ENCODE measurements around the gene COG8.

COG8 gene

GRCh38 chr16:69376393-69377059 lies 37.2 kb upstream of the COG8 start:
- Histone ChIP-seq H3K4me3 (no peak overlapping the region), H3K36me3 (ENCODE audit: insufficient read depth, low read length) (peaks cover 12% of the 10 kb centered on the region; the same call in 1 of the 2 replicates), H3K27ac (no peak overlapping the region), H3K9ac (ENCODE audit: insufficient read length) (no peak overlapping the region), H3K9me3 (ENCODE audit: low read depth, low read length) (no peaks in the 10 kb centered on the region)
- no peak for DNase-seq (ENCODE audit: low read depth, low spot score)
- no peak for TF ChIP-seq POLR2AphosphoS5 (IDR thresholded peaks at IDR 0.05; ENCODE audit: borderline replicate concordance, low read depth, low read length)

- Histone ChIP-seq H3K4me3 (no peak overlapping the region), H3K36me3 (ENCODE audit: insufficient read depth, low read length) (peaks cover 17% of the 10 kb centered on the region; the same call in 1 of the 2 replicates), H3K27ac (no peak overlapping the region), H3K9me3 (ENCODE audit: low read depth, low read length) (no peaks in the 10 kb centered on the region), H3K9ac (ENCODE audit: insufficient read length) (no peak overlapping the region)
- TF ChIP-seq EZH2 (IDR thresholded peaks at IDR 0.05) (no peak), POLR2AphosphoS5 (IDR thresholded peaks at IDR 0.05; ENCODE audit: borderline replicate concordance, low read depth, low read length) (no peak), FOXP2 (optimal IDR thresholded peaks at IDR 0.05; ENCODE audit: control extremely low read depth, extremely low read length, insufficient read depth) (no peak)
- DNase-seq (ENCODE audit: low read depth, low spot score): no peak
Measured at GRCh38 chr16:69373019-69373418, 33.7 kb upstream of the COG8 start.

GRCh38 chr16:69371564-69371963 lies 32.2 kb upstream of the COG8 start:
- Histone ChIP-seq H3K9ac (ENCODE audit: insufficient read length) (no peak overlapping the region), H3K36me3 (ENCODE audit: insufficient read depth, low read length) (peaks cover 26% of the 10 kb centered on the region; the same call in 1 of the 2 replicates), H3K27ac (no peak overlapping the region), H3K4me3 (no peak overlapping the region), H3K9me3 (ENCODE audit: low read depth, low read length) (no peaks in the 10 kb centered on the region)
- no peak for DNase-seq (ENCODE audit: low read depth, low spot score)
- TF ChIP-seq FOXP2 (optimal IDR thresholded peaks at IDR 0.05; ENCODE audit: control extremely low read depth, extremely low read length, insufficient read depth): no peak
- TF ChIP-seq EZH2 (IDR thresholded peaks at IDR 0.05): no peak
- TF ChIP-seq POLR2AphosphoS5 (IDR thresholded peaks at IDR 0.05; ENCODE audit: borderline replicate concordance, low read depth, low read length): no peak

GRCh38 chr16:69368866-69369265 lies 29.5 kb upstream of the COG8 start:
- peaks cover 35% of the 10 kb centered on the region; the same call in 1 of the 2 replicates for H3K36me3 ChIP-seq (ENCODE audit: insufficient read depth, low read length)
- TF ChIP-seq POLR2AphosphoS5 (IDR thresholded peaks at IDR 0.05; ENCODE audit: borderline replicate concordance, low read depth, low read length) (no peak), FOXP2 (optimal IDR thresholded peaks at IDR 0.05; ENCODE audit: control extremely low read depth, extremely low read length, insufficient read depth) (no peak), EZH2 (IDR thresholded peaks at IDR 0.05) (no peak)
- DNase-seq (ENCODE audit: low read depth, low spot score): no peak
- no peaks in the 10 kb centered on the region for H3K9me3 ChIP-seq (ENCODE audit: low read depth, low read length)
- H3K4me3 ChIP-seq: no peak overlapping the region
- no peak overlapping the region for H3K9ac ChIP-seq (ENCODE audit: insufficient read length)
- H3K27ac ChIP-seq: no peak overlapping the region

- H3K9ac ChIP-seq (ENCODE audit: insufficient read length): no peak overlapping the region
- no peaks in the 10 kb centered on the region for H3K9me3 ChIP-seq (ENCODE audit: low read depth, low read length)
- no peak for DNase-seq (ENCODE audit: low read depth, low spot score)
- TF ChIP-seq FOXP2 (optimal IDR thresholded peaks at IDR 0.05; ENCODE audit: control extremely low read depth, extremely low read length, insufficient read depth) (no peak), EZH2 (IDR thresholded peaks at IDR 0.05) (no peak), POLR2AphosphoS5 (IDR thresholded peaks at IDR 0.05; ENCODE audit: borderline replicate concordance, low read depth, low read length) (no peak)
- H3K27ac ChIP-seq: no peak overlapping the region
- H3K4me3 ChIP-seq: no peak overlapping the region
- peaks cover 35% of the 10 kb centered on the region; the same call in 1 of the 2 replicates for H3K36me3 ChIP-seq (ENCODE audit: insufficient read depth, low read length)
Measured at GRCh38 chr16:69367980-69368379, 28.6 kb upstream of the COG8 start.

GRCh38 chr16:69366431-69366830 lies 27.1 kb upstream of the COG8 start:
- no peaks in the 10 kb centered on the region for H3K9me3 ChIP-seq (ENCODE audit: low read depth, low read length)
- no peak overlapping the region for H3K4me3 ChIP-seq
- H3K36me3 ChIP-seq (ENCODE audit: insufficient read depth, low read length): peaks cover 35% of the 10 kb centered on the region; the same call in 1 of the 2 replicates
- no peak overlapping the region for H3K9ac ChIP-seq (ENCODE audit: insufficient read length)
- no peak for DNase-seq (ENCODE audit: low read depth, low spot score)
- TF ChIP-seq EZH2 (IDR thresholded peaks at IDR 0.05) (no peak), FOXP2 (optimal IDR thresholded peaks at IDR 0.05; ENCODE audit: control extremely low read depth, extremely low read length, insufficient read depth) (no peak), POLR2AphosphoS5 (IDR thresholded peaks at IDR 0.05; ENCODE audit: borderline replicate concordance, low read depth, low read length) (no peak)
- H3K27ac ChIP-seq: no peak overlapping the region

- no peak for DNase-seq (ENCODE audit: low read depth, low spot score)
- H3K9ac ChIP-seq (ENCODE audit: insufficient read length): no peak overlapping the region
- H3K27ac ChIP-seq: no peak overlapping the region
- H3K9me3 ChIP-seq (ENCODE audit: low read depth, low read length): no peaks in the 10 kb centered on the region
- TF ChIP-seq EZH2 (IDR thresholded peaks at IDR 0.05): no peak
- TF ChIP-seq FOXP2 (optimal IDR thresholded peaks at IDR 0.05; ENCODE audit: control extremely low read depth, extremely low read length, insufficient read depth): no peak
- no peak for TF ChIP-seq POLR2AphosphoS5 (IDR thresholded peaks at IDR 0.05; ENCODE audit: borderline replicate concordance, low read depth, low read length)
- peaks cover 35% of the 10 kb centered on the region; the same call in 1 of the 2 replicates for H3K36me3 ChIP-seq (ENCODE audit: insufficient read depth, low read length)
- H3K4me3 ChIP-seq: no peak overlapping the region
Measured at GRCh38 chr16:69365901-69366300, 26.5 kb upstream of the COG8 start.

GRCh38 chr16:69364088-69364487 lies 24.7 kb upstream of the COG8 start:
- Histone ChIP-seq H3K9ac (ENCODE audit: insufficient read length) (no peak overlapping the region), H3K4me3 (no peak overlapping the region), H3K36me3 (ENCODE audit: insufficient read depth, low read length) (peaks cover 23% of the 10 kb centered on the region; the same call in 1 of the 2 replicates), H3K9me3 (ENCODE audit: low read depth, low read length) (no peaks in the 10 kb centered on the region), H3K27ac (no peak overlapping the region)
- no peak for TF ChIP-seq FOXP2 (optimal IDR thresholded peaks at IDR 0.05; ENCODE audit: control extremely low read depth, extremely low read length, insufficient read depth)
- TF ChIP-seq EZH2 (IDR thresholded peaks at IDR 0.05): no peak
- TF ChIP-seq POLR2AphosphoS5 (IDR thresholded peaks at IDR 0.05; ENCODE audit: borderline replicate concordance, low read depth, low read length): no peak
- no peak for DNase-seq (ENCODE audit: low read depth, low spot score)

All from SK-N-MC (cell line).